Measurements from ENCODE around the gene MAP2K7.

Gene MAP2K7

GRCh38 chr19:7932276-7932929, 28.7 kb downstream of the MAP2K7 start:
- H3K4me1 ChIP-seq (ENCODE audit: control insufficient read depth in 1 of 2, insufficient read depth in 2 of 2, low read length in 2 of 2): no peaks in the 10 kb centered on the region
- no peaks in the 10 kb centered on the region for H3K9me3 ChIP-seq (ENCODE audit: control insufficient read depth in 1 of 2, low read length in 2 of 2)
- H3K27me3 ChIP-seq (ENCODE audit: control insufficient read depth in 1 of 2, insufficient read depth in 2 of 2, low read length in 2 of 2): no peaks in the 10 kb centered on the region
- peaks cover 27 to 74% of the 10 kb centered on the region in 2 donors for H3K36me3 ChIP-seq (ENCODE audit: control insufficient read depth in 1 of 2, insufficient read depth in 2 of 2, low read length in 2 of 2)
- H3K27ac ChIP-seq (ENCODE audit: low read depth, low read length): no peak overlapping the region
- H3K9ac ChIP-seq (ENCODE audit: low read depth in 1 of 2, low read length in 2 of 2): no peak overlapping the region
- no peak overlapping the region for H3K4me3 ChIP-seq (ENCODE audit: low read depth in 1 of 2, low read length in 2 of 2)

GRCh38 chr19:7932930-7933300, 29.2 kb downstream of the MAP2K7 start:
- Histone ChIP-seq H3K4me3 (ENCODE audit: low read depth in 1 of 2, low read length in 2 of 2) (no peak overlapping the region), H3K4me1 (ENCODE audit: control insufficient read depth in 1 of 2, insufficient read depth in 2 of 2, low read length in 2 of 2) (no peaks in the 10 kb centered on the region), H3K27me3 (ENCODE audit: control insufficient read depth in 1 of 2, insufficient read depth in 2 of 2, low read length in 2 of 2) (no peaks in the 10 kb centered on the region), H3K27ac (ENCODE audit: low read depth, low read length) (no peak overlapping the region), H3K9me3 (ENCODE audit: control insufficient read depth in 1 of 2, low read length in 2 of 2) (no peaks in the 10 kb centered on the region), H3K9ac (ENCODE audit: low read depth in 1 of 2, low read length in 2 of 2) (no peak overlapping the region), H3K36me3 (ENCODE audit: control insufficient read depth in 1 of 2, insufficient read depth in 2 of 2, low read length in 2 of 2) (peaks cover 27 to 72% of the 10 kb centered on the region in 2 donors)

GRCh38 chr19:7933411-7933810, 29.7 kb downstream of the MAP2K7 start:
- no peak overlapping the region for H3K4me3 ChIP-seq (ENCODE audit: low read depth in 1 of 2, low read length in 2 of 2)
- no peaks in the 10 kb centered on the region for H3K9me3 ChIP-seq (ENCODE audit: control insufficient read depth in 1 of 2, low read length in 2 of 2)
- no peaks in the 10 kb centered on the region for H3K4me1 ChIP-seq (ENCODE audit: control insufficient read depth in 1 of 2, insufficient read depth in 2 of 2, low read length in 2 of 2)
- no peak overlapping the region for H3K27ac ChIP-seq (ENCODE audit: low read depth, low read length)
- no peak overlapping the region for H3K9ac ChIP-seq (ENCODE audit: low read depth in 1 of 2, low read length in 2 of 2)
- peaks cover 27 to 72% of the 10 kb centered on the region in 2 donors for H3K36me3 ChIP-seq (ENCODE audit: control insufficient read depth in 1 of 2, insufficient read depth in 2 of 2, low read length in 2 of 2)
- H3K27me3 ChIP-seq (ENCODE audit: control insufficient read depth in 1 of 2, insufficient read depth in 2 of 2, low read length in 2 of 2): no peaks in the 10 kb centered on the region

GRCh38 chr19:7933828-7934725, 30.4 kb downstream of the MAP2K7 start:
- Histone ChIP-seq H3K9me3 (ENCODE audit: control insufficient read depth in 1 of 2, low read length in 2 of 2) (no peaks in the 10 kb centered on the region), H3K9ac (ENCODE audit: low read depth in 1 of 2, low read length in 2 of 2) (no peak overlapping the region), H3K4me3 (ENCODE audit: low read depth in 1 of 2, low read length in 2 of 2) (no peak overlapping the region), H3K4me1 (ENCODE audit: control insufficient read depth in 1 of 2, insufficient read depth in 2 of 2, low read length in 2 of 2) (no peaks in the 10 kb centered on the region), H3K36me3 (ENCODE audit: control insufficient read depth in 1 of 2, insufficient read depth in 2 of 2, low read length in 2 of 2) (peaks cover 27 to 75% of the 10 kb centered on the region in 2 donors), H3K27me3 (ENCODE audit: control insufficient read depth in 1 of 2, insufficient read depth in 2 of 2, low read length in 2 of 2) (no peaks in the 10 kb centered on the region), H3K27ac (ENCODE audit: low read depth, low read length) (no peak overlapping the region)

GRCh38 chr19:7934766-7935165, 31.1 kb downstream of the MAP2K7 start:
- H3K4me1 ChIP-seq (ENCODE audit: control insufficient read depth in 1 of 2, insufficient read depth in 2 of 2, low read length in 2 of 2): no peaks in the 10 kb centered on the region
- H3K9me3 ChIP-seq (ENCODE audit: control insufficient read depth in 1 of 2, low read length in 2 of 2): no peaks in the 10 kb centered on the region
- H3K27me3 ChIP-seq (ENCODE audit: control insufficient read depth in 1 of 2, insufficient read depth in 2 of 2, low read length in 2 of 2): no peaks in the 10 kb centered on the region

GRCh38 chr19:7940841-7941240, 37.2 kb downstream of the MAP2K7 start:
- Histone ChIP-seq H3K9me3 (ENCODE audit: control insufficient read depth in 1 of 2, low read length in 2 of 2) (no peaks in the 10 kb centered on the region), H3K27ac (ENCODE audit: low read depth, low read length) (no peak overlapping the region), H3K9ac (ENCODE audit: low read depth in 1 of 2, low read length in 2 of 2) (no peak overlapping the region), H3K27me3 (ENCODE audit: control insufficient read depth in 1 of 2, insufficient read depth in 2 of 2, low read length in 2 of 2) (no peaks in the 10 kb centered on the region), H3K4me1 (ENCODE audit: control insufficient read depth in 1 of 2, insufficient read depth in 2 of 2, low read length in 2 of 2) (peaks cover 4 to 19% of the 10 kb centered on the region in 2 donors), H3K4me3 (ENCODE audit: low read depth in 1 of 2, low read length in 2 of 2) (no peak overlapping the region), H3K36me3 (ENCODE audit: control insufficient read depth in 1 of 2, insufficient read depth in 2 of 2, low read length in 2 of 2) (peaks cover 6 to 32% of the 10 kb centered on the region in 2 donors)

More at GRCh38 chr19:7934766-7935165, 31.1 kb downstream of the MAP2K7 start:
- H3K4me3 ChIP-seq (ENCODE audit: low read depth in 1 of 2, low read length in 2 of 2): no peak overlapping the region
- H3K36me3 ChIP-seq (ENCODE audit: control insufficient read depth in 1 of 2, insufficient read depth in 2 of 2, low read length in 2 of 2): peaks cover 27 to 76% of the 10 kb centered on the region in 2 donors
- H3K27ac ChIP-seq (ENCODE audit: low read depth, low read length): no peak overlapping the region
- H3K9ac ChIP-seq (ENCODE audit: low read depth in 1 of 2, low read length in 2 of 2): no peak overlapping the region

GRCh38 chr19:7941895-7942596, 38.4 kb downstream of the MAP2K7 start:
- peaks cover 6 to 21% of the 10 kb centered on the region in 2 donors for H3K36me3 ChIP-seq (ENCODE audit: control insufficient read depth in 1 of 2, insufficient read depth in 2 of 2, low read length in 2 of 2)
- no peak overlapping the region for H3K27ac ChIP-seq (ENCODE audit: low read depth, low read length)
- peak overlapping the region in 1 of 2 donors; percentile 4 for H3K4me3 ChIP-seq (ENCODE audit: low read depth in 1 of 2, low read length in 2 of 2)
- H3K4me1 ChIP-seq (ENCODE audit: control insufficient read depth in 1 of 2, insufficient read depth in 2 of 2, low read length in 2 of 2): peaks cover 4 to 19% of the 10 kb centered on the region in 2 donors
- H3K9ac ChIP-seq (ENCODE audit: low read depth in 1 of 2, low read length in 2 of 2): no peak overlapping the region
- H3K9me3 ChIP-seq (ENCODE audit: control insufficient read depth in 1 of 2, low read length in 2 of 2): no peaks in the 10 kb centered on the region
- no peaks in the 10 kb centered on the region for H3K27me3 ChIP-seq (ENCODE audit: control insufficient read depth in 1 of 2, insufficient read depth in 2 of 2, low read length in 2 of 2)

- Histone ChIP-seq H3K36me3 (ENCODE audit: control insufficient read depth in 1 of 2, insufficient read depth in 2 of 2, low read length in 2 of 2) (peaks cover 6 to 14% of the 10 kb centered on the region in 2 donors), H3K27me3 (ENCODE audit: control insufficient read depth in 1 of 2, insufficient read depth in 2 of 2, low read length in 2 of 2) (no peaks in the 10 kb centered on the region), H3K9ac (ENCODE audit: low read depth in 1 of 2, low read length in 2 of 2) (peak overlapping the region; percentile 98 to 99), H3K9me3 (ENCODE audit: control insufficient read depth in 1 of 2, low read length in 2 of 2) (no peaks in the 10 kb centered on the region), H3K4me1 (ENCODE audit: control insufficient read depth in 1 of 2, insufficient read depth in 2 of 2, low read length in 2 of 2) (peaks cover 4 to 19% of the 10 kb centered on the region in 2 donors), H3K4me3 (ENCODE audit: low read depth in 1 of 2, low read length in 2 of 2) (peak overlapping the region; percentile 86 to 94), H3K27ac (ENCODE audit: low read depth, low read length) (peak overlapping the region; percentile 97)
These were observed 39.3 kb downstream of the MAP2K7 start for GRCh38 chr19:7942981-7943443.

- peak within 1 kb of the TSS; percentile 86 to 94 for H3K4me3 ChIP-seq (ENCODE audit: low read depth in 1 of 2, low read length in 2 of 2)
- H3K4me1 ChIP-seq (ENCODE audit: control insufficient read depth in 1 of 2, insufficient read depth in 2 of 2, low read length in 2 of 2): peaks cover 4 to 19% of the 10 kb centered on the region in 2 donors
- H3K9ac ChIP-seq (ENCODE audit: low read depth in 1 of 2, low read length in 2 of 2): peak within 1 kb of the TSS; percentile 98 to 99
- no peaks in the 10 kb centered on the region for H3K9me3 ChIP-seq (ENCODE audit: control insufficient read depth in 1 of 2, low read length in 2 of 2)
- H3K27ac ChIP-seq (ENCODE audit: low read depth, low read length): peak within 1 kb of the TSS; percentile 97
- H3K36me3 ChIP-seq (ENCODE audit: control insufficient read depth in 1 of 2, insufficient read depth in 2 of 2, low read length in 2 of 2): peaks cover 6 to 14% of the 10 kb centered on the region in 2 donors
- no peaks in the 10 kb centered on the region for H3K27me3 ChIP-seq (ENCODE audit: control insufficient read depth in 1 of 2, insufficient read depth in 2 of 2, low read length in 2 of 2)
These were observed 39.9 kb downstream of the MAP2K7 start, which contains the start of gene TIMM44 for GRCh38 chr19:7943444-7944176. Gene TIMM44, minus strand, starts transcription at chr19:7943666. Its CDS starts 15 bp downstream, at chr19:7943651.

Data from duodenal mucosa (tissue), 2 donors.